GM19463 (cell line): Measurements from ENCODE around the gene ABHD6.

Experiments
- ATAC-seq: cut with Tn5 transposase; IDR thresholded peaks from one replicate; pipeline ENCODE4 v1.9.1; 2021; ENCODE audit warnings: mild to moderate bottlenecking, moderate library complexity; ENCODE audit not compliant: unreplicated experiment

ABHD6 gene

DNA sequence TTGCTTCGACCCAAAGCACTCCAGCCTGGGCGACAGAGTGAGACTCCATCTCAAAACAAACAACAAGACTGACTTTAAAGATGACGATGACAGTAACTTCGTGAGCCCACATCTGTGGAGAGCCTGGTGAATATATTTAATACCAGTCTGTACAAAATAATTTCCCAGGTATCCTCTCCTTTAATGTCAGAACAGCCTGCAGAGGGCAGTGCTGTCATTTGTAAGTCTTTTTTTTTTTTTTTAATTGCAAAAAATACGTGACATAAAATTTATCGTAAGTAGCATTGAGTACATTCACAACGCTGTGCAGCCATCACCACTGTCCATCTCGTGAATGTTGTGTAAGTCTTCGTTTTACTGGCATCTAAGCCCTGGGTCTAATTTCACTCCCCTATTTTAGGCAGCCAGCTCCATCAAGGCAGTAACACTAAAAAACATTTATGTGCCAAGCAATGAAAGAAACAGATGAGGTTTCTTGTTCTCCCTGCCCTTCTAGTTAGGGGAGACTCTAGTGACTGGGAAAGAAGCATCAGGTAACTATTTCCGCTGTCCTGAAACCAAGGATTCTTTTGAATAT is 70.1 kb downstream of the ABHD6 start:
- ATAC-seq = no peak

GRCh38 chr3:58308728-58309127 is 71.1 kb downstream of the ABHD6 start:
- ATAC-seq = no peak

- no peak for ATAC-seq
Observed at GRCh38 chr3:58317811-58318210, 80.2 kb downstream of the ABHD6 start.

- no peak for ATAC-seq
Observed at GRCh38 chr3:58321791-58322190, 84.2 kb downstream of the ABHD6 start.

- no peak for ATAC-seq
Observed at GRCh38 chr3:58322793-58323192, 85.2 kb downstream of the ABHD6 start.

GRCh38 chr3:58323529-58324390 is 86.2 kb downstream of the ABHD6 start:
- ATAC-seq = no peak

GRCh38 chr3:58324391-58325390 is 87.1 kb downstream of the ABHD6 start:
- no peak for ATAC-seq

- no peak for ATAC-seq
Observed at GRCh38 chr3:58325525-58325992, 88.0 kb downstream of the ABHD6 start.

DNA sequence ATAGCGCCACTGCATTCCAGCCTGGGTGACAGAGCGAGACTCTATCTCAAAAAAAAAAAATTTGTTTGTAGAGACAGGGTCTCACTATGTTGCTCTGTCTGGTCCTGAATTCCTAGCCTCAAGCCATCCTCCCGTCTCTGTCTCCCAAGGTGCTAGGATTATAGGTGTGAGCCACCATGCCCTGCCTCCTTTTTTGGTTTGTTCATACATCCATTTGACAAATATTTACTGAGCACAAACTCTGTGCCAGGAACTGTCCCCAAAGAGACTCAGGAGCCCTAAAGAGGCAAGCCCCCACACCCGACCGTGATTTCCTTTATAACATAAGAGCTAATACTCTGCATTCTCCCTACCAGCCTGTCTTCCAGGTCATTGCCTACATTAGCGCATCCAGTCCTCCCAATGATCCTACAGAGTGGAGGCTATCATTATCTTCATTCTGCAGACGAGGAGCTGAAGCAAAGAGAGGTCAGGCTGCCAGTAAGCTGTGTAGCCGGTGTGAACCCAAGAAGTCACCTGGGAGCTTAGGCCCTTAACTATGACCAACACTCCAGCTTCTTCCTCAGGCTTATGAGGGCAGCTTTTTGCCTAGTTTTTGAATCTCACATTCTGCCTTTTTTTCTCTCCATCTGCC is 88.8 kb downstream of the ABHD6 start:
- ATAC-seq = no peak

- ATAC-seq = no peak
Observed at GRCh38 chr3:58329150-58329921, 91.7 kb downstream of the ABHD6 start.

- no peak for ATAC-seq
Observed at GRCh38 chr3:58329922-58330413, 92.4 kb downstream of the ABHD6 start.

GRCh38 chr3:58331593-58332152 is 94.1 kb downstream of the ABHD6 start:
- no peak for ATAC-seq

- peak; percentile 89 for ATAC-seq
Observed at GRCh38 chr3:58332575-58333188, 95.1 kb downstream of the ABHD6 start, which contains the start of gene PXK. Gene PXK (plus strand): TSS chr3:58332892. CDS start chr3:58332989, 97 bp downstream.

DNA sequence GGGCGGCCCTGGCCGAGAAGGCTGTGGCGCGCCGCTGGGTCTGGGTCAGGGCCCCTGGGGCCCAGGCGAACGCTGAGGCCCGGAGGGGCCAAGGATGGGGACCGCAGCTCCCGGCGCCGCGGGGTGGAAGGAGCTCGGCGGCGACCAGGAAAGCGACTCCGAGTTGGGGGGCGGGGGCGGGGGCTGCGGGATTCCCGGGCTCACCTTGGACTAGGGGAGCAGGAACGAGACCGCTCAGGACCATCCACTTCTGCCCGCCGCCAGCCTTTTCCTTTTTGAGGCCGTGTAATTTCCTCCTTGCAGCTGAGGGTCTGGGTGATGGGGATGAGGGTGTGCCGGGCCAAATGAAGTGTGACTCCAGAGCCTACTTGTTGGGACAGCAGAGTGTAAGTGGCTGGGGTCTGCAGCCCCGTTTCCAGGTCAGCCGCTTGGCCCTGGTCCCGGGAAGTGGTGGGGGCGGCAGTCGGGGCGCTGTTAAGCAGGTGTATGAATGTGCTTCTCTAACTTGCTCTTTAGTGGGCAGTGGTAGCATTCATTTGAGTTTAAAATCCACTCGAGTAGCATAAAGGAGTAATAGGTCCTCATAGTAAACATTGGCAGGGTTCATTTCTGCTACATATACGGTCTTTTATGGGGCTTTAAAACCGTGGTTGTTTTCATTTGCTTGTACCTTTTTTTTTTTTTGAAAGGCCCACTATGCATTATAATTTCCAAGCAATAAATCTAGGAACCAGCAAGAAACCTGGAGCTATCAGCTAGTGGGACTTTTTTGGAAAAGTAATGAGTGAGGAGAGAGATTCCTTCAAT is 95.8 kb downstream of the ABHD6 start:
- peak; percentile 31 for ATAC-seq

GRCh38 chr3:58334013-58334321 is 96.4 kb downstream of the ABHD6 start:
- no peak for ATAC-seq

DNA sequence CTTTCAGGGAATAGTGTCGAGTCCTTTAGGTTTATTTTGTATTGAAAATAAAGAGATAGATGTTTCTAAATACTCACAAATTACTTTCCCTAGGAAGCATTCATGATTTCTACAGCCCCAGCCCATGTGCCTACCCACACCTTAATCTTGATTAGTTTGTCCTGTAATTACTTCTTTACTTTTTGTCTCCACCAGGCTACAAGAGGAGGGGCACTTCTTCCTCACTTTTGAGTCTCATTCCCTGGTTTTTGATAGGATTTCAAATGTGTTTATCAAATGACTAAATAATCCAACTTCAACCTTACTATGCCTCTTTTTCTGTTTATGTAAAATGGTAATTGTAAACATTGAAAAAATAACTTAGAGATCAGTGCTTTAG is 96.9 kb downstream of the ABHD6 start:
- no peak for ATAC-seq

- no peak for ATAC-seq
Observed at GRCh38 chr3:58335652-58335947, 98.0 kb downstream of the ABHD6 start.

DNA sequence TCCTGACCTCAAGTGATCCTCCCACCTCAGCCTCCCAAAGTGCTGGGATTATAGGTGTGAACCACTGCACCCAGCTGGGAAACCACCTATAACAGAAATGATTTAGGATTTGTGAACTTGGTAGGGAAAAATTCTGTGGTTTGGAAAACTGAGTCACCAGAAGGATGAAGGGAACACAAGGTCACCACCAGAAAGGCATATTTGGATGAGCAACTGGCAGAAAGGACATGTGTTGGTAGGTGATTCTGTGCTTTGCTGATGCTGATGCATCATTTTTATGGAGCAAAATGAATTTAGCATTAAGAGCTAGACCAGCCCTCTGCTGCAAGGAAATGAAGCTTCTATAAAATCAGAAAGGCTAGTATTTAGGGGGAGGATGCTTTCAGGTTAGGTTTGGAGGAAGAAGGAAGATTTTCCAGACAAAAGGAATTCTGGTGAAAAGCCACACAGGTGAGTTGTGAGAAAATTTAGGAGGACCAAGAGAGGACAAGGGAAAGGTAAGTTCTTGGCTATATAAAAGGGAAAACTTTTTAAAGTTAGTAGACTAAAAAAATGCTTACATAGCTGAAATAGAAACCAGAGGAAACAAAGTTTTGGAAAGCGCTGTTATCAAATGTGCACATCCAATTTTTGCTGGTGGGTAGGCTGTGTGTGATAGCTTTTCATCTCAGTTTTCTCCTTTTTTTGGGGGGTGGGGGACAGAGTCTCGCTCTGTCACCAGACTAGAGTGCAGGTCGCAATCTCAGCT is 98.7 kb downstream of the ABHD6 start:
- no peak for ATAC-seq
